ES-I3 (cell line): ENCODE results near the gene FSTL3.

Source experiments
- H3K36me3 ChIP-seq: 2 replicates; pipeline ENCODE4 v1.6.1; 2013; ENCODE audit warnings: mild to moderate bottlenecking, low read length, control low read depth, moderate library complexity; ENCODE audit not compliant: insufficient read depth
- H3K4me1 ChIP-seq: 2 replicates; pipeline ENCODE4 v1.6.1; 2013; ENCODE audit warnings: mild to moderate bottlenecking, control low read depth, low read length; ENCODE audit not compliant: insufficient read depth
- H3K9ac ChIP-seq: 2 replicates; pipeline ENCODE4 v1.6.1; 2013; ENCODE audit warnings: low read depth, mild to moderate bottlenecking, low read length, moderate library complexity
- H3K9me3 ChIP-seq: 2 replicates; pipeline ENCODE4 v1.6.1; 2013; ENCODE audit warnings: mild to moderate bottlenecking, low read length, moderate library complexity; ENCODE audit not compliant: control insufficient read depth, insufficient read depth

Gene FSTL3

DNA sequence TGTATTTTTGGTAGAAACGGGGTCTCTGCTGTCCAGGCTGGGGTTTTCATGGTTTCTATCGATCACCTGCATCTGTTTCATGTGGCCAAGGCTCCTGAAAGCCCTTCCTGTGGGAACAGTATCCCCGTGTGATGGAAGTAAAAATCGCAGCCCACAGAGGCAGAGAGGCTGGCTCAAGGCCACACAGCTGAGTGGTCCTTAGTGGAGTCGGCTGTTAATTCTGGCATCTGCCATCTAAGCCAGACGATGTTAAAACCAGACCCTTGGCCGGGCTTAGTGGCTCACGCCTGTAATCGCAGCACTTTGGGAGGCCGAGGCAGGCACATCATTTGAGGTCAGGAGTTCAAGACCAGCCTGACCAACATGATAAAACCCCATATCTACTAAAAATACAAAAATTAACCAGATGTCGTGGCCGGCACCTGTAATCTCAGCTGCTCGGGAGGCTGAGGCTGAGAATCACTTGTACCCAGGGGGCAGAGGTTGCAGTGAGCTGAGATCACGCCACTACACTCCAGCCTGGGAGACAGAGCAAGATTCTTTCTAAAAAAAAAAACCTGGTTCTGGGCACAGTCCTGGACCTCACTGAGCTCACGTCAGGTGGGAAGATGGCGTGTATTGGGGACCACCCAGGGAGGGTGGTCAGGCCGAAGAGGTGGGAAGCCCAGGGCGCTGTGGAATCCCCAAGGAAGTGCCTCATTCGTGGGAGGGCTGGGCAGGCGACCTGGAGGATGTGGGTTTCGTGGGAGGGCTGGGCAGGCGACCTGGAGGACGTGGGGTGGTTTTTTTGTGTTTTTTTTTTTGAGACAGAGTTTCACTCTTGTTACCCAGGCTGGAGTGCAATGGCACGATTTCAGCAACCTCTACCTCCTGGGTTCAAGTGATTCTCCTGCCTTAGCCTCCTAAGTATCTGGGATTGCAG lies 56.2 kb downstream of the FSTL3 start:
- no peaks in the 10 kb centered on the region for H3K9me3 ChIP-seq
- H3K9ac ChIP-seq, result no peak overlapping the region
- H3K36me3 ChIP-seq, result no peaks in the 10 kb centered on the region
- H3K4me1 ChIP-seq, result no peaks in the 10 kb centered on the region; the same call in 1 of the 2 replicates
